CD4-positive, alpha-beta T cell (primary cell): ENCODE measurements around the gene HOXC9. TPM values are rescaled to one million over a fixed set of nuclear protein-coding genes. Genes with fewer than 3 reads are reported as not detected.

Experiments used
- ATAC-seq: fragments of 200-7000 bp; cut with Tn5 transposase; one replicate; pipeline ENCODE4 v1.10.0; 2022; ENCODE audit warnings: mild to moderate bottlenecking; ENCODE audit not compliant: poor library complexity
- CTCF ChIA-PET: fragments of 350-600 bp; sonication (Branson Sonifier 250); formaldehyde crosslinking; loops from one replicate; lab custom pipeline; 2021; ENCODE audit warnings: antibody characterized with exemption, inconsistent platforms; lab: Charles Lee
- POLR2A ChIA-PET: fragments of 350-600 bp; sonication (Branson Sonifier 250); formaldehyde crosslinking; loops from one replicate; lab custom pipeline; 2021; ENCODE audit warnings: antibody characterized with exemption, inconsistent platforms; lab: Charles Lee
- DNase-seq, 14 experiments: peaks; one replicate each; pipeline ENCODE4 v3.0.0-alpha.2; 2013 to 2020; ENCODE audit warnings: mixed read lengths in 2 of 14
- H3K27ac ChIP-seq, 2 donors: one replicate each; pipeline versions ENCODE4 v1.5.1 to v1.7.0; 2013; ENCODE audit warnings: low read length in 2 of 2, low read depth in 1 of 2, mild to moderate bottlenecking in 1 of 2
- H3K27me3 ChIP-seq, 2 experiments: 1 replicate in 1 of 2; 2 replicates in 1 of 2; pipeline versions ENCODE4 v1.6.1 to v1.7.0; 2013; ENCODE audit warnings: low read length in 2 of 2, control low read depth in 1 of 2, mild to moderate bottlenecking in 1 of 2, moderate library complexity in 1 of 2; ENCODE audit not compliant: insufficient read depth in 2 of 2, control insufficient read depth in 1 of 2
- H3K36me3 ChIP-seq: one replicate; pipeline ENCODE4 v1.6.1; 2013; ENCODE audit warnings: low read length, control low read depth; ENCODE audit not compliant: insufficient read depth
- H3K4me1 ChIP-seq: one replicate; pipeline ENCODE4 v1.6.1; 2013; ENCODE audit warnings: low read length, control low read depth; ENCODE audit not compliant: insufficient read depth
- H3K4me3 ChIP-seq: one replicate; pipeline ENCODE4 v1.5.1; 2013; ENCODE audit warnings: mild to moderate bottlenecking, low read length, moderate library complexity
- H3K9me3 ChIP-seq, 2 experiments: 1 replicate in 1 of 2; 2 replicates in 1 of 2; pipeline versions ENCODE4 v1.6.1 to v1.7.0; 2013; ENCODE audit warnings: low read length in 2 of 2, mild to moderate bottlenecking in 2 of 2, control low read depth in 1 of 2, moderate library complexity in 1 of 2; ENCODE audit not compliant: control insufficient read depth in 1 of 2, insufficient read depth in 1 of 2
- H3K27ac Mint-ChIP-seq: one replicate; pipeline ENCODE4 v1.8.0; 2020; ENCODE audit warnings: mixed read lengths
- H3K27me3 Mint-ChIP-seq: one replicate; pipeline ENCODE4 v1.8.0; 2021; ENCODE audit warnings: mixed read lengths
- H3K36me3 Mint-ChIP-seq: one replicate; pipeline ENCODE4 v1.8.0; 2021; ENCODE audit warnings: low read depth, mixed read lengths
- H3K4me1 Mint-ChIP-seq: one replicate; pipeline ENCODE4 v1.8.0; 2021; ENCODE audit warnings: low read depth, mixed read lengths
- H3K4me3 Mint-ChIP-seq: one replicate; pipeline ENCODE4 v1.8.0; 2020; ENCODE audit warnings: mild to moderate bottlenecking, mixed read lengths
- H3K9me3 Mint-ChIP-seq: one replicate; pipeline ENCODE4 v1.8.0; 2020; ENCODE audit warnings: mixed read lengths
- CTCF ChIP-seq: fragments of 200-600 bp; IDR thresholded peaks from one replicate; pipeline ENCODE4 v1.8.0; 2022; ENCODE audit warnings: antibody characterized with exemption, mild to moderate bottlenecking
- intact Hi-C, 2 experiments: fragments of 100-400 bp; cut with DNase I in 1 of 2; cut with micrococcal nuclease in 1 of 2; formaldehyde crosslinking; loops; one replicate each; pipeline versions ENCODE4 v1.15.1 to v1.9.0; 2023 to 2025; cut with DNase I, micrococcal nuclease
- total RNA-seq, 174 experiments: library from RNA in 2 of 174; stranded (reverse) in 2 of 174; gene quantifications; one replicate each; pipeline ENCODE4 v1.2.3 and lab custom pipeline; 2021 to 2026

The HOXC9 gene
- total RNA-seq, 2 experiments from 2014 or later, result not detected

- POLR2A ChIA-PET, result interaction anchor here (1.0 to 1.3 kb wide), 2 partner anchors 9 to 18 kb away, joined by 3 to 4 read pairs; partner anchors contain the start of gene HOXC12
- H3K27me3 Mint-ChIP-seq, result peaks cover 97% of the 10 kb centered on the region
- peak overlapping the region; percentile 79 for H3K4me3 Mint-ChIP-seq
- peaks cover 34% of the 10 kb centered on the region for H3K4me1 Mint-ChIP-seq
- no peak for TF ChIP-seq CTCF
- no peaks in the 10 kb centered on the region for H3K9me3 Mint-ChIP-seq
- peak overlapping the region; percentile 80 for H3K27ac Mint-ChIP-seq
- DNase-seq, result peak in 1 of 14 experiments; percentile 50
- no peaks in the 10 kb centered on the region for H3K36me3 ChIP-seq
- H3K27ac ChIP-seq, result no peak overlapping the region
- H3K4me3 ChIP-seq, result no peak overlapping the region
- no peak for ATAC-seq
- peaks cover 36% of the 10 kb centered on the region for H3K4me1 ChIP-seq
- H3K36me3 Mint-ChIP-seq, result peaks cover 5% of the 10 kb centered on the region
- H3K9me3 ChIP-seq, result peaks cover 0 to 60% of the 10 kb centered on the region in 2 experiments
- H3K27me3 ChIP-seq, result peaks cover 85 to 98% of the 10 kb centered on the region in 2 experiments
- CTCF ChIA-PET, result no interaction called here
- intact Hi-C loops, result no loop called here
Observed at GRCh38 chr12:53973236-53974042, 26.5 kb upstream of the HOXC9 start.

GRCh38 chr12:53974084-53975063 is 25.6 kb upstream of the HOXC9 start, which contains the start of gene HOTAIR:
TSS of gene HOTAIR (minus strand) at chr12:53974954.
- Histone ChIP-seq H3K36me3 (no peaks in the 10 kb centered on the region), H3K9me3 (peaks cover 0 to 57% of the 10 kb centered on the region in 2 experiments), H3K27me3 (peaks cover 85 to 98% of the 10 kb centered on the region in 2 experiments), H3K27ac (no peak within 1 kb of the TSS), H3K4me3 (peak within 1 kb of the TSS; percentile 29), H3K4me1 (peaks cover 36% of the 10 kb centered on the region)
- Mint-ChIP-seq H3K36me3 (peaks cover 5% of the 10 kb centered on the region), H3K27ac (no peak within 1 kb of the TSS), H3K4me3 (peak within 1 kb of the TSS; percentile 70), H3K27me3 (peaks cover 97% of the 10 kb centered on the region), H3K4me1 (peaks cover 34% of the 10 kb centered on the region), H3K9me3 (no peaks in the 10 kb centered on the region)
- POLR2A ChIA-PET, result no interaction called here
- peak; percentile 49 for ATAC-seq
- peak in 4 of 14 experiments; percentile 44 to 62 (median 55) for DNase-seq
- CTCF ChIA-PET, result no interaction called here
- no peak for TF ChIP-seq CTCF
- intact Hi-C loops, result no loop called here

- peaks cover 5% of the 10 kb centered on the region for H3K36me3 Mint-ChIP-seq
- Histone ChIP-seq H3K27me3 (peaks cover 85 to 98% of the 10 kb centered on the region in 2 experiments), H3K9me3 (peaks cover 0 to 52% of the 10 kb centered on the region in 2 experiments), H3K27ac (no peak overlapping the region), H3K4me1 (peaks cover 36% of the 10 kb centered on the region), H3K36me3 (no peaks in the 10 kb centered on the region), H3K4me3 (no peak overlapping the region)
- peaks cover 34% of the 10 kb centered on the region for H3K4me1 Mint-ChIP-seq
- intact Hi-C loops, result no loop called here
- TF ChIP-seq CTCF, result no peak
- peaks cover 97% of the 10 kb centered on the region for H3K27me3 Mint-ChIP-seq
- CTCF ChIA-PET, result no interaction called here
- no peaks in the 10 kb centered on the region for H3K9me3 Mint-ChIP-seq
- POLR2A ChIA-PET, result interaction anchor here (1.2 kb wide), 1 partner anchor 9 kb away, joined by 5 read pairs; no protein-coding TSS in a partner anchor
- peak overlapping the region; percentile 70 for H3K4me3 Mint-ChIP-seq
- ATAC-seq, result no peak
- no peak for DNase-seq
- H3K27ac Mint-ChIP-seq, result no peak overlapping the region
Observed at GRCh38 chr12:53975064-53975471, 24.9 kb upstream of the HOXC9 start.
